GM19452 (cell line): ENCODE data around the gene LGALS7.
"Not testable (repeated sequence)": the region's sequence is repeated elsewhere in the genome, so short reads cannot be mapped to it uniquely, and the experiment has no call there.

Experiments used
- ATAC-seq: cut with Tn5 transposase; IDR thresholded peaks from one replicate; pipeline ENCODE4 v1.9.1; 2021; ENCODE audit not compliant: unreplicated experiment

The LGALS7 gene

GRCh38 chr19:38773469-38774177, at the start of gene LGALS7:
Gene LGALS7, minus strand, starts transcription at chr19:38773517. Its CDS starts 25 bp downstream, at chr19:38773492.
- no peak for ATAC-seq

GRCh38 chr19:38821230-38821825, 48.0 kb upstream of the LGALS7 start:
- ATAC-seq = not testable (repeated sequence)

DNA sequence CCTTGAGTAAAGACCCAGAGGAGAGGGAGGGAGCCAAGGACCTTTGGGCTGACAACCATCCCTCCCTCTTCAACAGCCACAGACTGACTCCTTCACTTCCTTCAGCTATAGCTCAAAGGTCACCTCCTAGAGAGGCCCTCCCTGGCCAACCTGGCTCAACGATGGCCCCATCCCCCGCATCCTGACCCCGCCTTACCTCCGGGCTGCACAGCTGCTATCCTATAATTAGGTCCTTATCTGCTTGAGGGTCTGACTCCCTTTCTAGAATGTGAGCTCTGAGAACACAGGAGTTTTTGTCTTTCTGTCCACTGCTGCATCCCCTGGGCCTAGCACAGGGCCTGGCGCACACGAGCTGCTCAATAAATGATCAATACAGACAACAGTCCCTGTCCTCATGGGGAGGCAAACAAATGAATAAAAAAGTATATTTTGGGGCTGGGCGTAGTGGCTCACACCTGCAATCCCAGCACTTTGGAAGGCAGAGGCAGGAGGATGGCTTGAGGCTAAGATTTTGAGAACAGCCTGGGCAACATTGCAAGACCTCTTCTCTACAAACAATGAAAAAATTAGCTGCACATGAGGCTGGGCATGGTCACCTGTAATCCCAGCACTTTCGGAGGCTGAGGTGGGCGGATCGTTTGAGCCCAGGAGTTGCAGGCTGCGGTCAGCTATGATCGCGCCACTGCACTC, 46.1 kb upstream of the LGALS7 start:
- ATAC-seq = no peak

DNA sequence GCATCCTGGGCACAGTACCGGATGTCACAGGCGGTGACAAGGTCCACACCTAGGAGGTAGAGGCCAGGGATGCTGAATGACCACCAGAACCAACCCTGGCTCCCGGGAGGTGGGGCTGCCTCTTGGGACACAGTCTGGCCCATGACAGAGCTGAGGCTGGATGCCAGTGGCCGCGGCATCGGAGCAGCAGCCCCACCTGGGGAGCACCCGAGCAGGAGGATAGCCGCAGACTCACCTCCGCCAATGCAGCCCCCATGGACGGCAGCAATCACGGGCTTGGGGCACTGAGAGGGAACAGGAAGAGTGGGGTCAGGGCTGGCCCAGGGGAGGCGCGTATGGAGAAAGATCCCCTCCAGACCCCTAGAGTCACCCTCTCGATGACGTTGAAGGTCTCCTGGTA, 43.8 kb upstream of the LGALS7 start:
- ATAC-seq = no peak

- ATAC-seq = no peak
Measured at GRCh38 chr19:38816131-38816750, 42.9 kb upstream of the LGALS7 start.

DNA sequence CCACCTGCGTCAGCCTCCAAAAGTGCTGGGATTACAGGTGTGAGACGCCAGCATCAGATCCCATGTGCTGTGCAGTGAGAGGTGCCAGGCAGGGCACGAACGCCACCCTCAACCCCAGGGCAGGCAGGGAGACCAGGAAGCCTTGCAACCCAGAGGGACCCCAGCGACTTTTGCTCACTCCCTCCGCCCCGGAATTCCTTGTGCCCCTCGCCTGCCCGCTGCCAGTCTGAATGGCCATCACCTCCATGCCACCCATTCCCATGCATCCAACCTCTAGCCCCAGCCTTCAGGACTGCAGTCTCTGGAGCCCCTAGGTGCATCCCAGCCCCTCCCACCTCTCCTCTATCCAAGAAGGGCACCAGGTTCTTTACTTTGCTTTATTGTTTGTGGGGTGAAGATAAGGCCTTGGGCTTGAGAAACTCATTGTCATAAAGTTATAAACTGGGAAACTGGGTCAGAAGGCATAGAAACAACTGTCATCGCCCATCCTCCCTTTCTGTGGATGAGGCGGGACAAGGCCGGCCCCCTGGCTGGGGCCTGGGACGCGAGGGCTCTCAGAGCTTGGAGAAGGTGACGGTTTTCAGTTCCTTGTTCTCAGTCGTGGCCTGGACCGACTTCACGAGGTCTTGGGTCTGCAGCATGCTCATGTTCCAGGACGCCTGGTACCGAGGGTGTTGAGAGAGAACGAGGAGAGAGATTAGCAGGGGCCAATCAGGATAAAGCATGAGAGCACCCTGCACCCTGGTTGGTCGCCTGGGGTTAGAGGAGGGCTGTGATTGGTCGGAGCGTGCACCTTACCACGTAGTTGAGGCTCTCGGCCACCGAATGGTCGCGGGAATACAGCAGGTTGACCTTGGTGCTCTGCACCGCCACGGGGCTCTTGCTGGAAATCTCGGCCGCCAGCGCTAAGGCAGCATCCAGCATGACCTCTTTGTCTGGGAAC, 42.0 kb upstream of the LGALS7 start:
- no peak for ATAC-seq

DNA sequence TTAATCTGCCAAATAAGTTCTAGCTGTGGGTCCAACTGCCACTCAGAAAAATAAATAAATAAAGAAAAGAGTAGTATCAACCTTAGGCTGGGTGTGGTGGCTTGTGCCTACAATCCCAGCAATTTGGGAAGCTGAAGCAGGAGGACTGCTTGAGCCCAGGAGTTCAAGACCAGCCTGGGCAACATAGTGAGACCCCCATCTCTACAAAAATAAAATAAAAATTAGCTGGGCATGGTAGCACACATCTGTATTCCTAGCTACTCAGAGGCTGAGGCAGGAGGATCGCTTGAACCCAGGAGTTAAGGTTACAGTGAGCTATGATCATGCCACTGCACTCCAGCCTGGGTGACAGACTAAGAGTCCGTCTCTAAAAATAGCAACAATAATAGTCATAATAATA, 40.6 kb upstream of the LGALS7 start:
- ATAC-seq = not testable (repeated sequence)

DNA sequence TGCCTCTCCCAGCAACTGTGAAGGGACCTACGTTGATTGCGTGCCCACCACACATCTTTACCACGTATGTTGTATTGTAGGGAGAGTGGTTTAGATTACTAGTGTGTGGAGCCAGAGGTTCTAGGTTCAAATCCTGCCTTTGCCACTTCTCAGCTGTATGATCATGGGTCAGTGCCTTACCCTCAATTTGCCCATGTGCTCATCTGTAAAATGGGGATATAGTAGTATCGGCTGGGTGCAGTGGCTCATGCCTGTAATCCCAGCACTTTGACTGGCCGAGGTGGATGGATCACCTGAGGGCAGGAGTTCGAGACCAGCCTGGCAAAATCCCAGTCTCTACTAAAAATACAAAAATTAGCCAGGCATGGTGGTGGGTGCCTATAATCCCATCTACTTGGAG, 40.0 kb upstream of the LGALS7 start:
- no peak for ATAC-seq

DNA sequence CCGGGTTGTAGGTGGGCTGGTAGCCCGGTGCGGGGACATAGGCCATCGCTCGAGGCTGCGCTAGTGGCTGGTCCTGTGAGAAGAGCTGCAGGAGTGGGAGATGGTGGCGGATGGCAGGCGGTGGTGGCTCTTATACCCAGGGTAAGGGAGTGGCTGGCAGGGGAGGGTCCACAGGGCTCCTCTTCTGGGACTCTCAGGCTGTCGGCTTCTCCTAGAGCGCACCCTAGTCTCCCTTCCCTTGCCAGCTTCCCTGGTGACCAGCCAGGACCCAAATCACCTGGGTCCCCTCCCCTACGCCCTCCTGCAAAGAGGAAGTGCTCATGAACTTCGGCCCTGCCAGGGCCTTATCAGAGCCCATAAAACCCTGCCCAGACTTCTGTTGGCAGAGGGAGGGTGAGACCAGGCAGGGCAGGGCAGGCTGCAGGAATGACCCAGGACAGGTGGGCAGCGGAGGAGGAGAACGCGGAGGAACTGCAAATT, 39.6 kb upstream of the LGALS7 start, which contains the start of gene LGALS4:
Gene LGALS4 (minus strand): TSS at position 105 of the 480 bp plus-strand sequence. CDS start 59 bp downstream, at position 46.
- no peak for ATAC-seq

DNA sequence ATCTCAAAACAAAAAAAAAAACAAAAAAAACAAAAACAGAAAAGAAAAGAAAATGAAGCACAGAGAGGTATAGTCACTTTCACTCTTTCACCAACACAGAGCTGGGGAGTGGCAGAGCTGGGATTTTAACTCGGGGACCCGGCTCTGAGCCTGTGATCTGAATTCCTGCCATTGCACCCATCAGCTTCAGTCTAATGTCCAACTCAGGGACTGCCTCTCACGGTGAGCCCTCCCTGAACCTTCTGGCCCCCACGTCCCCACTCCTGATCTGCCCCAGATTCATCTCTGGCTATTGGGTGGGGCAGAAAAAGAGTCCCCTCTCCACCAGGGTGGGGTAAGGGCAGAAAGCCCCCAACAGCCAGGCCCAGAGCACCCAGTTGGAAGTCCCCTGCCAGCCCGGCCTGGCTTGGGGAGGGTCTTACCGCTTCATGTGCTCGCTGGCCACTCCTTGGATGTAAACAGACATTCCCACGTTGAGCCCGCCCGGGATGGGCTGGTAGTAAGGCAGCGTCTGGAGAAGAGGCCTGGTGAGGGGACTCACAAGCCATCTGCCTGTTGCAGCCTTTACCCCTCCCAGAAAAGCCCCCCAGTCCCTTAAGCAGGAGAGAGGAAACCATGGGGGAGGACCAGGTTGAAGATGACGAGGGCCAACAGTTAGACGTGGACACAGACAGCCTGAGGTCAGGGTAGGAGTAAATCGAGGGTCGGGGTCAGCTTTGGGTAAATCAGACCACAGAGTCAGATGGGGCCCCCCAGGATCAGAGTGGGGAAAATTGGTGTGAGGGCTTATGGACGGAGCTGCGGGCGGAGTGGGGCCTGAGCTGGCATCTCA, 38.9 kb upstream of the LGALS7 start:
- ATAC-seq = no peak

- ATAC-seq = no peak
Measured at GRCh38 chr19:38809592-38810252, 36.4 kb upstream of the LGALS7 start.

DNA sequence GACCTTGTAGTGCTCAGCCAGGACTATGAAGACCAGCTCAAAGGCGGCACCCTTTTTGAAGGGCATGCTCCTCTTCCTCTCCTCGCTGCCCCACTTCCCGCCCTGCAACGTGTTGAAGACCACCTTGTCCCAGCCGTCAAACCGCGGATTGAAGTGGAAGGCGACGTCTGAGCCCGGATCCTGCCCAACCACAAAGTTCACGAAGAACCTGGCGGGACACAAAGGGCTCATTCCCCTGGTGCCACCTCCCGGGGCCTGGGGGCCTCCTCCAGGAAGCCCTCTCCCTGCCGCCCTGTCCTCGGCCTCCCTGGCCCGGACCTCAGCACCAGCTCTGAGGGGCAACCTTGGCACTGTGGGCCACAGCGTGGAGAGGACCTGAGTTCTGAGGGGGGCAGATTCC, 35.4 kb upstream of the LGALS7 start:
- no peak for ATAC-seq

DNA sequence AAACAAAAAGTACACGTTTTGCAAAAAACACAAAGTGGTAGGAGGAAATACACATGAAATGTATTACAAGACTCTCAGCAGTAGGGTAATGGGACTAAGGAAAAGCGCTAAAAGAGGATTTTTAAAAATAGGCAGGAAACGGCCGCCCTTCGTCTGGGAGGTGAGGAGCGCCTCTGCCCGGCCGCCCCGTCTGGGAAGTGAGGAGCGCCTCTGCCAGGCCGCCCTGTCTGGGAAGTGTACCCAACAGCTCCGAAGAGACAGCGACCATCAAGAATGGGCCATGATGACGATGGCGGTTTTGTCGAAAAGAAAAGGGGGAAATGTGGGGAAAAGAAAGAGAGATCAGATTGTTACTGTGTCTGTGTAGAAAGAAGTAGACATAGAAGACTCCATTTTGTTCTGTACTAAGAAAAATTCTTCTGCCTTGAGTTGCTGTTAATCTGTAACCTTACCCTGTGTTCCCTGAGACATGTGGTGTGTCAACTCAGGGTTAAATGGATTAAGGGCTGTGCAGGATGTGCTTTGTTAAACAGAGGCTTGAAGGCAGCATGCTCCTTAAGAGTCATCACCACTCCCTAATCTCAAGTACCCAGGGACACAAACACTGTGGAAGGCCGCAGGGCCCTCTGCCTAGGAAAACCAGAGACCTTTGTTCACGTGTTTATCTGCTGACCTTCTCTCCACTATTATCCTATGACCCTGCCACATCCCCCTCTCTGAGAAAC, 34.2 kb upstream of the LGALS7 start:
- ATAC-seq = not testable (repeated sequence)

GRCh38 chr19:38806371-38806770, 33.1 kb upstream of the LGALS7 start:
- no peak for ATAC-seq

DNA sequence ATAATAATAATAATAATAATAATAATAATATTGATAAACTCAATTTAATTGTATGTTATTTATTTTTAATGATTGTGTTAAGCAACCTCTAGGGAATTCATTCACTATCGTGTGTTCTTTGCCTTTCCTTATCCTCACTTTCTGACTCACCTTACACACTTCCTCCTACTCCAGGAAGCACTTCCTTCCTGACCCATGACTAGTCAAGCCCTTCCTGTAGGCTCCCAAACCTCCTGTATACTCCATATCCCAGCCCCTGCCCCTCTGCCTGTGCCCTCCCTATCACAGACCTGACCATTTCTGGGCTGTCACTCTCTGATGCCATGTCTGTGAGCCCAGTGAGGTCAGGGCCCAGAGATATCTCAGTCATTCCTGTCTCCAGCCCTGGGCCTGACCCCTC, 31.9 kb upstream of the LGALS7 start:
- no peak for ATAC-seq

GRCh38 chr19:38803543-38803942, 30.2 kb upstream of the LGALS7 start:
- ATAC-seq = no peak

GRCh38 chr19:38801359-38802095, 28.2 kb upstream of the LGALS7 start:
- ATAC-seq = no peak
